HG03342 (cell line): ENCODE results near the gene EBF3.

Source experiments
- ATAC-seq: cut with Tn5 transposase; IDR thresholded peaks from one replicate; pipeline ENCODE4 v1.9.1; 2021; ENCODE audit warnings: mild to moderate bottlenecking, moderate library complexity; ENCODE audit not compliant: unreplicated experiment

Gene EBF3

DNA sequence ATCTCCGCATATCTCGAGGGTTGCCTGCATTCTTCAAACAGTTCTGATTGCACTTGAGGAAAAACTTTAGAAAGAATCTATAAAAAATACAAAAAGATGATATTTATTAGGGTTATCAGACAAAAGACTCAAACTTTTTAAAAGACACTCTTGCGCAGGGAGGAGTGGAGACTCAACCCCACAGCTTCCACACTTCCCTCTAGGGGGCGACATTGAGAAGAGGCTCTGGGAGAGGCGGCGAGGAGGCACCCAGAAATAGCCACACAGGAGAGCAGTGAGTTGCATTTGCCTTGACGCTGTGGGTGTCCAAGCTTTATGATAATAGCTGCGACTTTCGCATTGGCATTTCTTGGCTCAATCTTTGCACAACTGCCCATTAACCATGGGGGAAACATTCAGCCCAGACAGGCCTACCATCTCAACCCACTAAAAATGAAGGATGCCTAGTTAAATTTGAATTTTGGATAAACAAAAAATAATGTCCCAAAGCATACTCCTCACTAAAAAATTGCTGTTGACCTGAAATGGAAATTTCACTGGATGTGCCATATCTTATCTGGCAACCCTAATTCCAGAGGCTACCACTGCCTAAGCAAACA, 86.2 kb downstream of the EBF3 start:
- peak; percentile 72 for ATAC-seq

DNA sequence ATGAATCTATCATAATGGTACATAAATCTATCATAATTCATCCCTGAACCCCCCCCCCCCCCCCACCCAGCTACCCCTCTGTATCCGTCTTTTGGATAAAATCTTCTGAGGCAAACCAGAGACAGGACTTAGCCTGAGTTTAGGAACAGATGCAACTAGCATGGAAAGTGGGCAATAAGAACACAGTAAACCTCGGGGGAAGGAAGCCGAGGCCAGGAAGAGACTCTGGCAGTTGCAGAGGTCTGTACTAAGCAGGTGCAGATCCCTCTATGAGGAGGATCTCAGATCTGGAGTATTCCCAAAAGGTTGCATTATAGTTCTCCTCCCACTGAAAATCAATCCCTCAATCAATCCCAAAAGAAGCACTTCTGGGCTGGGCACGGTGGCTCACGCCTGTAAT, 87.2 kb downstream of the EBF3 start:
- no peak for ATAC-seq

DNA sequence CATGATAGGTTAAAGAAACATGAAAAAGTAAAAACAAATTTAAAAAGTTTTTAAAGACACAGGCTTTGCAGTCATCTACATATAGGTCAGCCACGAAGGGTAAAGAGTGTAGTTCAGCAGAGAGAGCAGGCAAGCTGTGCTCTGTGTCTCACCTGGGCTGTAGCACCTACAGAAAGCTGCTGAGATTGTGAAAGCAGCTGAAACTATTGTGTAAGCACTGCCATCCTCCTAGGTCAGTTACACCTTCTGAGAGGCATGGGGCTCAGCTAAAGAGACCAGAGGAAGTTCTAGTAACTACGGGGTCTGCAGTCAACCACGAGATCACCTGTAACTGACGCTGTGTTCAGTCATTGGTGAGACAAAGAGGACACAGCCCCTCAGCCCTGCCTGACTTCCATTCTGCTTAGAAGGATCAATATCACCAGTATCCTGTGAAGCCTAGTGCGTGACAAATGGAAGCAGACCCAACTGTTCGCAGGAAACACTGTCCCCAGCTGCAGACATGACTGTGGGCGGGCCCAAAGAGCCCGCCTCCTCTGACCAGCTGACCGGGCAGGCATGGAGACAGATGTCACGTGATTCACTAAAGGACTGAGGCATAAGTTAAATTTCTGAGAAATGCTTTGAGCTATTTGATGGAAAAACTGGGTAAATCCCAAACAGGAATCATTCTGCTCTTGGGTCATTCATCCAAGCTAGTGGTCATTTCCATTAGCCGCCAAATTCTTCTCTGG, 87.9 kb downstream of the EBF3 start:
- no peak for ATAC-seq

DNA sequence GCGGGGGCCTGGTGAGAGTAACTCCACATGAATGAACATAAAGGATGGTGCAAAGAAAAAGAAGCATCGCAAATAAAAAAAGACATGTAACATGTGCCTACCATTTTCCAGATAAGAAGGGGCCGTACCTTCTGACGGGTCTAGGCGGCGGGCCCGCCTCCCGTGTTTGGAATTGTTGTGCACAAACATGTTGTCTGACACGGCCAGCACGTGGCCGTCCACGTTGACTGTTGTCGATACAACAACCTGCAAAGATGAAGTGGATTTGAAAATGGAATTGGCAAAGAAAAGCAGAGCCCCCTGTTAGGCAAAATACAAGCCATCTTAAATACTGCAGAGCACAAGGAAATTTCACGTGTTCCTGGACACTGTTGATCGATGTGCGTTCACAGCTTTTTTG, 90.7 kb downstream of the EBF3 start:
- no peak for ATAC-seq

DNA sequence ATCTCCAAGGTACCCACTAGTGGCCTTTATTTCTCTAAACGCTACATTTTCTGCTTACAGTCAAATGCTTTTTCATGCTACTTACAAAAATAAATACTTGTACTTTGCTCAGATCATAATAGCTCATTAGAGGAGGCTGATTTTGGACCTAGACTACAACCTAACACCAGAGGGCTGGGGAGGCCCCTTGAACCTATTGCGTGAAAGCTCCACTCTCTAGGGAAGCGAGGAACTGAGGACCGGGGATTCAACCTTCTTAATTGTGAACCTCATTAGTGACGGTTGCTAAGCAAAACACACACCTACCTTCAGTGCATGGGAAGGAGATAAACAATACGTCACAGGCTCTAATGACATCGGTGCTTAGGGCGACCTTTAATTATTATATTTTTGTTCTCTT, 92.1 kb downstream of the EBF3 start:
- ATAC-seq, result no peak

DNA sequence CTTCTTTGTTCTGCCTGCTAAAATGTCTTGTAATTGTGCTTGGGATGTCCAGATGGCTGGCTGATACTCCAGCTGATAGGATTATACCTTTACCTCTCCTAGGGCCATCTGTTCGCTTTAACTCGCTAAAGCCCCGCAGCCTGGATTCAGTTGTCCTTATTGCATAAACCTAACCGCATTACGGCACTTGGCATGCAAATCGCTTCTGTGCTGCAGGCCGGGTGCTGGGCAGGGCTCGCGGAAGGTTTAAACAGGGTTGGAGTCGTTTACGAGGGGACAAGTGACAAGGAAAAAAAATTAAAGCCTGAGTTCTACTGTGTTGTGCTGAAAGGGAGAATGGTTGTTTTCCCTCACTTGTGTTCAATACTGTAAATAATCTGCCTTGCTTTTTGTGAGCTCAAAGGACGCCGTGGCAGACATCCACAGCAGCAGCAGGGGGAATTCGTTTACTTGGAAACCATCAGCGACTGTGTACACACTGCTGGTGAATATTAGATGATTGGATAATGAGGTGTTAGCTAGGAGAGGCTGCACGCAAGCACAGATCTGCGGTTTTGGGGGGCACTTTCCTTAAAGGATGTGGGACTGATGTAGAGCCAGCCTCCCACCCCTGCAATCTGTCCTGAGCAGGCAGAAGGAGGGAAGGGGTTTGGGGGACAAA, 93.0 kb downstream of the EBF3 start:
- no peak for ATAC-seq

DNA sequence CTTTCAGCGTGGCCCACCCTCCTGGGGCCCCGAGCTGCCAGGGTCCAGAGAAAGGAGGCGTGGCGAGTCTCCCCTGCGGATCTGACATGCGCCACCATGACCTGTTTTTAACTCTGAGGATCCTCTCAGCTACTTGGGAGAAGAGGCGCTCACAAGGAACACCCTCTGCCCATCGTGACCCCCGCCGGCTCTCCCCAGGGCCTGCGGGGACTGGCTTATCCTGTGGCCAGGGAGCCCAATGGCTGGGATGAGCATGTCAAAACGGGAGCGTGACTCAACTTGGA, 93.7 kb downstream of the EBF3 start:
- no peak for ATAC-seq

DNA sequence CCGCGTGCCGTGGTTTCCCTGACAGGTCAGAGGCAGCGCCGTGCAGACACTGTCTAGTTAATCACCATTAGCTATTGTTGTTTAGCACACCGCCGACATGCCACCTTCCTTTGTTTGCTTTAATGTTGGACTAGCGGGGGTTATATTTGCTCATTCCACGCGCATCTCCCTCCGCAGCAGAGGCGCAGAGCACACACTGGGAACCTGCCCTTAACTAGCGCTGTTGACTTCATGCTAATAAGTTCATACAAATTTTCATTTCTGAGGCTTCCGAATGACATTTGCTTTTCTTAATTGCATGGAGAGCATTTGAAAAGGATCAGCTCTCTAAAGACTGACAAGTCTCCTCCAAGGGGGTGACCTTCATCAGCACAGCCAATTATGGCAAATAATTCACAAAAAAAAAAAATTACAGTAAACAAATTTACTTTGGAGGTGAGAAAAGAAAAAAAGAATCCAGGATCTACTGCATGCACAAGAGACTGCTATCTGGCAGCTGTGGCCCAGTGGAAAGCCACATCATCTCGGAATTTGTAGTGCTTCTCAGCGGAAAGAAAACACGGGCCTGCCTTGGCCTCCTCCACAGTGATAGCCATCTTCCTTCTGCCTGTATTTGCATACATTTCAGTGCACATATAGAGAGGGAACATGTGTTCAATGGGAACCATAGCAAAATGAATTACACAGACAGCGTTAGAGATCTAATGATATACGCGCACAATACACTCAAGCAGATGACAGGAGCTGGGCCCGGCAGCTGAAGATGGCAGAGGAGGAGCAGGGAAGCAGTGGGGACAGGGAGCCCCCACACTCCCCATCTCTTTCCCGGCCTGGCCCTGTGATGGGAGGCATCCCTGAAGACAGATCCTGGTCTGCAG, 94.2 kb downstream of the EBF3 start:
- ATAC-seq, result no peak

DNA sequence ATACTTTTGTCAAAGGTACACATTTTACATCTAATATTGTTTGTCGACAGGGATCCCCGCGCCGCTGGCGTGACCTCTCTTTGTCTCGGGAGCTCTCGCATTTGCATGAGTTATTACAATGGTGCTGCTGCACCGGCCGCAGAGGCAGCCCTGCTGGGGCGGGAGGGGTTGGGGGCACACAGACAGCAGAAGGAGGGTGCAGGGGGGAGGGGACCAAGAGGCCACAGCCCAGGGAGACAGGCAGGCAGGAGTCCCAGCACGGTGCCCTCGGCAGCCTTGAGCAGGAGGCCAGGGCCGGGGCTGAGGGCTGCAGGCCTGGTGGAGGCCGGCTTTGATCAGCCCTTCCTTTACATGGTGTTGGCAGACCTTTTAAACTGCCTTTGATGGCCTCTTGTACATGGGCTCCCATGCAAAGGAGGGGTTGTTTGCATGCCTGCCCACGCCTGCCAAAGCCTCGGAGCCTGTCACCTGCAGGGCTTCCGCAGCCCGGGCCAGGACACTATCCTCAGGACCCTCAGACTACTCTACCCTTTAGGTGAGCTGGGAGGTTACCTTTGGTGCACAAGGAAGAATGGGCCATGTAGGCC, 95.5 kb downstream of the EBF3 start:
- no peak for ATAC-seq

DNA sequence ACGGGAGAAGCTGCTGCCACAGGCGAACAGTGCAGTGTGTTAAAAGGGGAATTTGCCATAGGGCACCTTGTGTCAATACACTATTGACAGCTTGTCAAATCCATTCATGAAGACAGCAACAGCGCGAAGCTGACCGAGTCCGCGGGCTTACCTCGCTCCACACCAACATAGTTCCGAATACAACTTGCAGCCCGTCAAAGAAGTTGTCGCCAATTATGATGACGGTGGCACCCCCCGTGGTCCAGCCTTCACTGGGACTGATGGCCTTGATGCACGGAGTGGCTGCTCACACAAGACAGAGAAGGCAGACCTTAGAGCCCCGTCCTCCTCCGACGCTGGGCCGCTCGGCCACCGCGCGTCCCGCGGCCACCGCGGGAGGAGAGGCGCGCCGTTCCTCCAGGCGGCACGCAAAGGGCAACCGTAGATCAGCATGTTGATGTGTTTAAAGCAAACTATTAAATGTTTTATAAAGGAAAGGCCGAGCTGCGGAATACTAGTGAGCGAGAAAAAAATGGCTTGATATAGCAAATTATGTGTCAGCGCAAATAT, 96.4 kb downstream of the EBF3 start:
- no peak for ATAC-seq

DNA sequence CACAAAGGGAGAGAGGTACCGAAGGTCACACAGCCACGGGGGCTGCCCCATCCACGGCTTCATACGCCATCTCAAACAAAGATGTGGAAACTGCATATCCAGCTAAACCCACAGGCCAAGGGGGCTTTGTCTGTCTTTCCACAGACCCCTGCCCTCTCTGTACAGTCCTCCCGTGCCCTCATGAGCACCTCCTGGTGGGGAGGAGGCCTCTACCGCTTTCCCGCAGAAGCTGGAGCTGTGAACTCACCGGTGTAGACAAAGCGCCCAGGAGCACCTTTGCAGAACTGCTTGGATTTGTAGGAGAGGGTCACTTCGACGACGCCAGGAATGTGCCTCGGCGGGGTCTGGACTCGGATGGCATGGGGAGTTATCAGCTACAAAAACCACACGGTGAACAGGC, 97.2 kb downstream of the EBF3 start:
- no peak for ATAC-seq

DNA sequence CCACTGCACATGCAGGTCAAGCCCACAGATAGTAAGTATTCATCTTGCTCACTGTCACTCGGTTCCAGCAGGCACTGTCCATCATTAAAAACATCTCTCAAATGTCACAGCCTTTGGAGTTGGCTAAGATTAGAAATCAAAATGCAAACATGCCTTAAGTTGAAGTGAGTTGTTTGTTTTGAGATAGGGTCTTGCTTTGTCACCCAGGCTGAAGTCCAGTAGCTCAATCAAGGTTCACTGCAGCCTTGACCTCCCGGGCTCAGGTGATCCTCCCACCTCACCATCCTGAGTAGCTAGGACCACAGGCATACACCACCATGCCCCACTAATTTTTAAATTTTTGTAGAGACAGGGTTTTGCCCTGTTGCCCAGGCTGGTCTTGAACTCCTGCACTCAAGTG, 98.1 kb downstream of the EBF3 start:
- no peak for ATAC-seq

DNA sequence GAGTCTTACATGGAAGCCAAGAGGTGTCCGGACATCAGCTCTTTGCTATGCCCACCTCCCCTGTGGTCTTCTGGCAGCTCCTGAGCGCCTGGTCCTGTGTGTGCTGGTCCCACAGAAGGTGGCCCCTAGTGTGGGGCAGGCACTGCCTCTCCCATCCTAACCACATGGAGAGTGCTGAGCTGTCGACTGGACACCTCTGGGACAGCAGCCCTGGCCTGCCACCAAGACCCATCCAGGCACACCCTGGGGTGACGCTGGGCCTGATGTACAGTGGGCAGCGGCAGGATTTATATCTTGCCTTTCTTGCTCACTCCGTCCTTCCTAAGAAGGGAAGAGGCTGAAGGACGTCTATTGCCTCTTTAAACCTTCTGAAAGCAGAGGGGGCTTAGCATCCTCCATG, 98.7 kb downstream of the EBF3 start:
- no peak for ATAC-seq

DNA sequence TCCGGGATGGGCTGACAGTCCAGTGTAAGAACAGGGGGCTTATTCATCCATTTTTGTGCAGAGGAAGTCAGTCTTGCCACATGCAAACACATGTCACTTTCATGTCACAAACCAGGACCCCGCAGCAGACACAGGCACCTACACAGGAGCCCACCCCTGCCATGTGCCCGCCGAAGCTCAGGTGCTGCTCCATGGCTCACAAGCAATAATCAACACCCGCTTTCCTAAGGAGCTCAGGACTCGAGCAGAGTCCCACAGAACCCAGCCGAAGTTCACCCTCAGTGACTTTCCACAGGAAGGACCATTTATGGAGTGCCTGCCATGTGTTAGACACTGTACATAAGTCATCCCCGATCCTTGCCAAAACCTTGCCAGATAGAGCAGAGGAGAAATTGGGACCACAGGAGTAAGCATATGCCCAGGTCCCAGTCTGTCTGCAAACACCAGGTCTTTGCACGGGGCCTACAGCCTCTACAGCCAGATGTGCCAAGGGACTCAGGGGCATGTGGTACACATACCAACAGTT, 99.4 kb downstream of the EBF3 start:
- ATAC-seq, result no peak

DNA sequence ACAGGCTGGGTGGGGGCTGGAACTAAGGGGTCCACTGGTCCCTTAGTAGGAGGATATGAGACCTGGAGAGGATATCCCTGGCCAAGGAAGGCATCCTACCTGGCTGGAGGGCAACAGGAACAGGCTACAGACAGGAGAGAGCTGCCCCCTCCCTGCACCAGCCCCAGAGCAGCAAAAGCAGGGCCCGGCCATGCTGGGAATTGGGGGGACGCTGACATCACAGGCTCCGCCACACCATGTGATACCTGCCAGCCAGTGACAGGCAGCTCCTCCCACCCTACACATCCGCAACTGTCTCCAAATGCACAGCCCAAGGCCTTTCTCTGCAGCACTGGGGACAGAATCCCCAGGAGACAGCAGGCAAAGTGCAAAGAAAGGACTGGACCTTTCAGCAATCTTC, 100.0 kb downstream of the EBF3 start:
- no peak for ATAC-seq

DNA sequence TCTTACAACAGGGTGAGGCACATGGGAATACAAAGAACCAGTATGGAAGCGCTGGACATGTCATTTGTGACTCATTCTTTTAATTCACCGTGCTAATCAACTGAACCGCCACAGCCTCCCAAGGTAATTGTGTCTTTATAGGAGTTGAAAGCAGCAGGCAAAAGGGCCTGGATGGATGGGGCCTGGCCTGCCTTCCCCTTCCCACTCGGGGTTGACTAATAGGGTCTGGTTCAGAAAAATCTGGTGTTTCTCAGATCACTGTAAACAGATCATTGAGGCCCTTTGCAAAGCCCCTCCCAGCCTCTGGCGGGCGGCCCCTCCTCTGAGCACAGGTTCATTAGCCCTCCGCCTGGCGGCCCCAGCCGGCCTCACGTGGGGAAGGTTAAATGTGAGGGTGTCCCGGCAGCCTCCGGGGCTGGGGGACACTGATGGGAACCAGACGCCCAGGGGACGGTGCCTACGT, 100.8 kb downstream of the EBF3 start:
- no peak for ATAC-seq

DNA sequence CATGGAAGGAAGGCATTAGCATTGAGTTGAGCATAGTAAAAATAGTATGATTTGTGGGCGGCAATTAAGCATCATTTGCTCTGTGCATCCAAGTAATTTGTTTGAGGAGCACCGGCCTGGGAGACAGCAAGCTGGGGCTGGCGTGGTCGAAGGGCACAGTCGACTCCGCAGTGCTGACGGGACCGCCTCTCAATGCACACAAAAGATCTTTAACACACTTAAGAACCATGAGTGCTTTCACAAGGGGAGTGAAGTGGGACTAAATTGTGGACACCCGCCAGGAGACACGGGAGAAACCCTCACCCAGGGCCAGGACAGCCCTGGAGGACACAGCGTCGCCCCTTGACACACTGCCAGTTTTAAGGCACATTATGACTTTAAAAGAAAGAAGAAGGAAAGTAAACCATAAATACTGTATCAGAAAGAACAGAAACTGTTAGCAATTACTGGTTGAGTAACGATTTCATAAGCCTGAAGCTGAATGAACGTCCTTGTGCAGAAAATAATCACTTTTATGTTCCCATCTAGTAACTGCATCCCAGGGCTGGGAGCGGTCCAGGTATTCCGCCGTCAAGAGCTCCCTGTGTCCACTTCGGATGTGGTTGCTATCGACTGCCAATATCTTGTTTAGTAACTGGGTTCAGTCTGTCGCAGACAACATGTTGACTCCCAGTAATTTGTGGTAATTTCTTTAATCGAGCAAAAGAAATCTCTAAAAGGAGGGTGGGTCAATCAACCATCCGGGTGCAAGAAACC, 102.1 kb downstream of the EBF3 start:
- no peak for ATAC-seq

DNA sequence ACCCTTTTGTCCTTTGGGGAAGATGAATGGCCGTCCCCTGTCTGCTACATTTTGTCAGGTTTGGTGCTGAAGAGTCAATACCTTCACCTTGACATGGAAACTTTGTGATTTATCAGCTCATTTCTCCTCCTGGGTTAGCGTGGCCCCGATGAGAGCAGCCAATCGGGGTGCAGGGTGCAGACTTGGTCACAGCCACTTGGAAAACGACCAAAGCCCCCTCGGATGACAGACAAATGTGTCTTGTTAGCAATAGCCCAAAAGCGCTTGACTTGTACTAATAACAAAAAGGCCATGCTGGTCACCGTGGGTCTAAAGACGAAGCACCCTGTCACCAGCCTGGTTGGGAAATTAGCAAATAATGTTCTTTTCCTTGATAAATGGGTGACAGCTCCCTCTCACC, 103.7 kb downstream of the EBF3 start:
- no peak for ATAC-seq

DNA sequence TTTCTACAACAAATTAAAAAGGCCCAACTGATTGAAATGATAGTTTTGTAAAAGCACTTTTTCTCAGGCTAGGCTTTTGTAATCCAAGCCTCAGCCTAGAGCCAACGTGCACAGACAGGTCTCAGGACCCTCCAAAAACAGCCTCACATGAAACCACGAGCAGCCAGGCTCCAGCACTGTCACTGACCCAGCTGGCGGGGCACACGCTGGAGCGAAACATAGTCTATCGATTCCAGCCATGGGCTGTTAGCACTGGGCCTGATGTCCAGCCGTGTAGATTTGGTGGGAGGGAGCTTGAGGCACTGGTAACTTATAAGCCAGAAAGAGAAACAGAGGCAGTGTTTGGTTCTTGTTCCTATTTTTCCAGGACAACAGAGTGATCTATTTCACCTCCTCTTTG, 104.5 kb downstream of the EBF3 start:
- no peak for ATAC-seq
